Ovary (tissue), 9 donors: ENCODE measurements around the gene CACNA1C. TPM values are rescaled to one million over a fixed set of nuclear protein-coding genes. Genes with fewer than 3 reads are reported as not detected.

Experiments used
- DNase-seq, 5 donors: peaks; one replicate each; pipeline ENCODE4 v3.0.0-alpha.2; 2019 to 2020
- H3K27ac ChIP-seq, 2 donors: fragments of 200-600 bp; one replicate each; pipeline versions ENCODE4 v1.5.1 to v1.8.0; 2019 to 2022
- H3K27me3 ChIP-seq: fragments of 200-600 bp; one replicate; pipeline ENCODE4 v1.8.0; 2022
- H3K36me3 ChIP-seq: fragments of 200-600 bp; sonication (generic); one replicate; pipeline ENCODE4 v1.5.1; 2019
- H3K4me1 ChIP-seq: one replicate; pipeline ENCODE4 v1.8.1; 2013; ENCODE audit warnings: mild to moderate bottlenecking, moderate library complexity; ENCODE audit not compliant: insufficient read depth
- H3K4me3 ChIP-seq: fragments of 200-600 bp; sonication (generic); one replicate; pipeline ENCODE4 v1.5.1; 2017
- H3K9me3 ChIP-seq, 2 donors: fragments of 200-600 bp in 1 of 2; sonication (generic) in 1 of 2; one replicate each; pipeline versions ENCODE4 v1.5.1 to v1.8.1; 2013 to 2019; ENCODE audit warnings: mild to moderate bottlenecking in 1 of 2, moderate library complexity in 1 of 2
- CTCF ChIP-seq, 3 donors: fragments of 450-650 bp in 2 of 3; fragments of 200-600 bp in 1 of 3; IDR thresholded peaks; one replicate each; pipeline versions ENCODE4 v1.5.1 to v1.8.0; 2016 to 2022; ENCODE audit warnings: antibody characterized with exemption in 3 of 3, mild to moderate bottlenecking in 1 of 3
- EP300 ChIP-seq: sonication (generic); formaldehyde crosslinking; IDR thresholded peaks from one replicate; pipeline ENCODE4 v1.6.1; 2017; ENCODE audit warnings: antibody characterized with exemption
- POLR2A ChIP-seq: fragments of 450-650 bp; IDR thresholded peaks from one replicate; pipeline ENCODE4 v1.6.1; 2017; ENCODE audit warnings: antibody characterized with exemption, mild to moderate bottlenecking, moderate library complexity
- WGBS, 3 donors: extraction: QIAGEN DNeasy Blood & Tissue Kit in 1 of 3; methylation state at CpG; one replicate each; pipeline versions ENCODE4 v1.1.5 to v1.1.7; 2013 to 2017; 5-methylcytosine and 5-hydroxymethylcytosine counted together
- intact Hi-C, 4 donors: fragments of 100-400 bp; cut with DNase I; formaldehyde crosslinking; loops; one replicate each; pipeline versions ENCODE4 v1.11.0 to v1.15.1; 2022 to 2023
- polyA plus RNA-seq, 2 donors: library from polyadenylated mRNA; stranded (reverse); fragments of 200-250 nt in 1 of 2; fragments of 350-450 nt in 1 of 2; fragmentation: Illumina TruSeq in 1 of 2; extraction: RNeasy Lipid Tissue Mini Kit (QIAGEN cat#74804) in 1 of 2; gene quantifications; one replicate each; pipeline ENCODE4 v1.2.3, GENCODE V29; 2013 to 2014
- total RNA-seq, 7 donors: library from RNA; depleted of rRNA in 2 of 7; stranded (reverse); fragments of >200 nt in 2 of 7; fragmentation: NEBNext Ultra II Directional in 3 of 7; extraction: Animal tissue kit (Norgen Biotek cat#: 25700) in 3 of 7; gene quantifications; one replicate each; pipeline versions ENCODE4 v1.1.0 to v1.2.4, GENCODE V29; 2016 to 2023
- donor health status: DM: no; HTN: no; CAD: no; lungs with moderate emphysema.
- donor health status: DM: no; HTN: no; CAD: no.
- donor health status: Bipolar disorder and iron deficiency.
- donor health status: DM: yes; HTN: yes; CAD: no.
- donor health status: DM: no; HTN: no; CAD: no.
- donor health status: DM: yes; HTN: yes; CAD: no.

The CACNA1C gene
- total and polyA plus RNA-seq, 9 donors, result 2.2 to 8.3 (median 3.7) TPM

GRCh38 chr12:2417481-2418160 lies 364.8 kb downstream of the CACNA1C start:
- 93 to 95% (median 94%) methylated on average over 10 of the region's 10 CpGs for WGBS, 3 donors
- Histone ChIP-seq H3K36me3 (no peaks in the 10 kb centered on the region), H3K27me3 (no peaks in the 10 kb centered on the region), H3K9me3 (no peaks in the 10 kb centered on the region), H3K27ac (no peak overlapping the region), H3K4me3 (no peak overlapping the region), H3K4me1 (peaks cover 7% of the 10 kb centered on the region)
- intact Hi-C loops, result no loop called here
- TF ChIP-seq CTCF (IDR thresholded peaks at IDR 0.05) (no peak), EP300 (no peak), POLR2A (no peak)
- no peak for DNase-seq

- Histone ChIP-seq H3K4me3 (no peak overlapping the region), H3K36me3 (no peaks in the 10 kb centered on the region), H3K27me3 (no peaks in the 10 kb centered on the region), H3K9me3 (no peaks in the 10 kb centered on the region), H3K4me1 (peaks cover 7% of the 10 kb centered on the region), H3K27ac (no peak overlapping the region)
- DNase-seq, result peak in 1 of 5 donors; percentile 1
- TF ChIP-seq EP300 (no peak), POLR2A (no peak), CTCF (IDR thresholded peaks at IDR 0.05) (no peak)
- WGBS, 3 donors, result 60 to 81% (median 81%) methylated on average over 2 of the region's 2 CpGs
- intact Hi-C loops, result no loop called here
Measured at GRCh38 chr12:2418579-2418978, 365.8 kb downstream of the CACNA1C start.

- H3K27ac ChIP-seq, result no peak overlapping the region
- intact Hi-C loops, result no loop called here
- no peaks in the 10 kb centered on the region for H3K36me3 ChIP-seq
- DNase-seq, result no peak
- no peak overlapping the region for H3K4me3 ChIP-seq
- H3K4me1 ChIP-seq, result no peaks in the 10 kb centered on the region
- TF ChIP-seq CTCF (IDR thresholded peaks at IDR 0.05) (no peak), POLR2A (no peak)
- 53 to 65% (median 59%) methylated on average over 8 of the region's 8 CpGs for WGBS, 3 donors
- no peaks in the 10 kb centered on the region for H3K27me3 ChIP-seq
- H3K9me3 ChIP-seq, result no peaks in the 10 kb centered on the region
Measured at GRCh38 chr12:2422591-2422990, 369.8 kb downstream of the CACNA1C start.

GRCh38 chr12:2429032-2429431 lies 376.2 kb downstream of the CACNA1C start:
- Histone ChIP-seq H3K36me3 (no peaks in the 10 kb centered on the region), H3K27me3 (no peaks in the 10 kb centered on the region), H3K4me1 (no peaks in the 10 kb centered on the region), H3K9me3 (no peaks in the 10 kb centered on the region), H3K27ac (no peak overlapping the region), H3K4me3 (no peak overlapping the region)
- intact Hi-C loops, result no loop called here
- WGBS, 3 donors, result 72 to 82% (median 75%) methylated on average over 4 of the region's 4 CpGs
- no peak for TF ChIP-seq CTCF (IDR thresholded peaks at IDR 0.05)
- no peak for TF ChIP-seq POLR2A
- no peak for TF ChIP-seq EP300
- DNase-seq, result no peak
